Testis (tissue), 2 donors: ENCODE results near the gene DNAJC10.

ENCODE experiments used
- POLR2A ChIP-seq: fragments of 450-650 bp; IDR thresholded peaks from one replicate; pipeline ENCODE4 v1.6.1; 2017; ENCODE audit warnings: antibody characterized with exemption, mild to moderate bottlenecking, moderate library complexity
- TF ChIP-seq, protein P1 (sequence below), 3 experiments: fragments of 450-650 bp in 2 of 3; fragments of 200-600 bp in 1 of 3; sonication (generic) in 1 of 3; IDR thresholded peaks; one replicate each; pipeline ENCODE4 v1.5.1; 2016 to 2019; ENCODE audit warnings: antibody characterized with exemption in 3 of 3, mild to moderate bottlenecking in 2 of 3, moderate library complexity in 1 of 3

DNA sequence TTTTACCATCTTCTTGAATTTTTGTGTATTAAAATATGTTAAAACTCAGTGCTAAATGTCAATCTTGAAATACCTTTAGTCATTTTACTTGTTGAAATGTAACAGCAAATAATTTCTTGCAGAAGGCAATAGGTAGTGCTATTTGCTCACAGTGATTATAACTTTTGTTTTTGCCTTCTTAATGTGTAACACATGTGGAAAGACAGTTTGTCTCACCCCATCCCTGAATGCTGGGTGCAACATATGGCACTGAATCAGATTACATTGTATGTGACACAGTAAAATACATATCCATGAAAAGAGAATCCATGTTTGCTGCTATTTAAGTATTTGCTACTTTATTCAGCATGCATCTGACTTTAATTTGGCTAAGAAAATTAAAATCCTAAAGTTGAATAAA is 115.0 kb downstream of the DNAJC10 start:
- TF ChIP-seq, protein P1, sequence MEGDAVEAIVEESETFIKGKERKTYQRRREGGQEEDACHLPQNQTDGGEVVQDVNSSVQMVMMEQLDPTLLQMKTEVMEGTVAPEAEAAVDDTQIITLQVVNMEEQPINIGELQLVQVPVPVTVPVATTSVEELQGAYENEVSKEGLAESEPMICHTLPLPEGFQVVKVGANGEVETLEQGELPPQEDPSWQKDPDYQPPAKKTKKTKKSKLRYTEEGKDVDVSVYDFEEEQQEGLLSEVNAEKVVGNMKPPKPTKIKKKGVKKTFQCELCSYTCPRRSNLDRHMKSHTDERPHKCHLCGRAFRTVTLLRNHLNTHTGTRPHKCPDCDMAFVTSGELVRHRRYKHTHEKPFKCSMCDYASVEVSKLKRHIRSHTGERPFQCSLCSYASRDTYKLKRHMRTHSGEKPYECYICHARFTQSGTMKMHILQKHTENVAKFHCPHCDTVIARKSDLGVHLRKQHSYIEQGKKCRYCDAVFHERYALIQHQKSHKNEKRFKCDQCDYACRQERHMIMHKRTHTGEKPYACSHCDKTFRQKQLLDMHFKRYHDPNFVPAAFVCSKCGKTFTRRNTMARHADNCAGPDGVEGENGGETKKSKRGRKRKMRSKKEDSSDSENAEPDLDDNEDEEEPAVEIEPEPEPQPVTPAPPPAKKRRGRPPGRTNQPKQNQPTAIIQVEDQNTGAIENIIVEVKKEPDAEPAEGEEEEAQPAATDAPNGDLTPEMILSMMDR (IDR thresholded peaks at IDR 0.05) = no peak
- TF ChIP-seq POLR2A = no peak
